GM23338 (cell line): ENCODE data around the gene RBPJL. TPM values are rescaled to one million over a fixed set of nuclear protein-coding genes. Genes with fewer than 3 reads are reported as not detected.

Experiments used
- ATAC-seq: fragments of 200-7000 bp; cut with Tn5 transposase; 3 replicates; pipeline ENCODE4 v1.9.1; 2020
- DNase-seq: peaks from one replicate; pipeline ENCODE4 v3.0.0-alpha.2; 2015; ENCODE audit warnings: low spot score
- H2AFZ ChIP-seq: fragments of 200-600 bp; sonication (generic); 2 replicates; pipeline ENCODE4 v1.8.0; 2016; ENCODE audit warnings: antibody characterized with exemption, mild to moderate bottlenecking, moderate library complexity
- H3F3A ChIP-seq: fragments of 200-600 bp; sonication (generic); replicated peaks from 2 replicates; pipeline ENCODE4 v1.8.0; 2017; ENCODE audit warnings: antibody characterized with exemption, mixed run types, low read depth
- H3K27ac ChIP-seq: fragments of 200-600 bp; sonication (generic); 2 replicates; pipeline ENCODE4 v1.6.1; 2016; ENCODE audit warnings: low read depth
- H3K27me3 ChIP-seq: fragments of 200-600 bp; sonication (generic); 2 replicates; pipeline ENCODE4 v1.8.0; 2016; ENCODE audit warnings: mild to moderate bottlenecking, mixed run types, moderate library complexity; ENCODE audit not compliant: insufficient read depth
- H3K36me3 ChIP-seq: fragments of 200-600 bp; sonication (generic); 2 replicates; pipeline ENCODE4 v1.8.0; 2016; ENCODE audit warnings: mild to moderate bottlenecking; ENCODE audit not compliant: insufficient read depth
- H3K4me1 ChIP-seq: fragments of 200-600 bp; sonication (generic); 2 replicates; pipeline ENCODE4 v1.8.0; 2016; ENCODE audit warnings: mild to moderate bottlenecking, moderate library complexity; ENCODE audit not compliant: insufficient read depth
- H3K4me2 ChIP-seq: fragments of 200-600 bp; sonication (generic); 2 replicates; pipeline ENCODE4 v1.7.1; 2017; ENCODE audit warnings: mixed run types
- H3K4me3 ChIP-seq: fragments of 200-600 bp; sonication (generic); 2 replicates; pipeline ENCODE4 v1.6.1; 2016; ENCODE audit warnings: mixed run types
- H3K79me2 ChIP-seq: fragments of 200-600 bp; sonication (generic); replicated peaks from 2 replicates; pipeline ENCODE4 v1.8.0; 2017; ENCODE audit warnings: mild to moderate bottlenecking; ENCODE audit not compliant: insufficient read depth
- H3K9me2 ChIP-seq: fragments of 200-600 bp; sonication (generic); 2 replicates; pipeline ENCODE4 v1.8.0; 2017; ENCODE audit not compliant: insufficient read depth
- H4K20me1 ChIP-seq: fragments of 200-600 bp; sonication (generic); replicated peaks from 2 replicates; pipeline ENCODE4 v1.8.0; 2017; ENCODE audit warnings: mild to moderate bottlenecking; ENCODE audit not compliant: insufficient read depth
- H3K27ac Mint-ChIP-seq: 2 replicates; pipeline ENCODE4 v1.8.0; 2020; ENCODE audit warnings: inconsistent platforms, mild to moderate bottlenecking, moderate library complexity, mixed read lengths
- H3K27me3 Mint-ChIP-seq: 3 replicates; pipeline ENCODE4 v1.8.0; 2022; ENCODE audit warnings: low read depth, mild to moderate bottlenecking, moderate library complexity, mixed read lengths, inconsistent platforms; ENCODE audit not compliant: insufficient read depth, poor library complexity
- H3K36me3 Mint-ChIP-seq: 3 replicates; pipeline ENCODE4 v1.8.0; 2021; ENCODE audit warnings: low read depth, mild to moderate bottlenecking, inconsistent platforms, moderate library complexity, mixed read lengths
- H3K4me1 Mint-ChIP-seq: 3 replicates; pipeline ENCODE4 v1.8.0; 2020; ENCODE audit warnings: mild to moderate bottlenecking, inconsistent platforms, mixed read lengths
- H3K4me3 Mint-ChIP-seq: 3 replicates; pipeline ENCODE4 v1.8.0; 2021; ENCODE audit warnings: moderate library complexity, mild to moderate bottlenecking, inconsistent platforms, mixed read lengths
- H3K9me3 Mint-ChIP-seq: 3 replicates; pipeline ENCODE4 v1.8.0; 2020; ENCODE audit warnings: moderate library complexity, mild to moderate bottlenecking, inconsistent platforms, mixed read lengths
- CREB1 ChIP-seq: fragments of 250-450 bp; sonication (Bioruptor Pico); IDR thresholded peaks from 2 replicates; pipeline ENCODE4 v1.5.0; 2020; ENCODE audit warnings: low read depth, mild to moderate bottlenecking, moderate library complexity
- EZH2 ChIP-seq: fragments of 200-600 bp; sonication (generic); IDR thresholded peaks from one replicate; pipeline ENCODE4 v1.8.0; 2017; ENCODE audit warnings: antibody characterized with exemption, mild to moderate bottlenecking, low read depth; ENCODE audit not compliant: unreplicated experiment
- EZH2phosphoT487 ChIP-seq: fragments of 200-600 bp; sonication (generic); IDR thresholded peaks from one replicate; pipeline ENCODE4 v1.8.1; 2018; ENCODE audit warnings: antibody characterized with exemption; ENCODE audit not compliant: unreplicated experiment
- JUNB ChIP-seq: IDR thresholded peaks from one replicate; pipeline ENCODE4 v1.6.1; 2016; ENCODE audit warnings: antibody characterized with exemption; ENCODE audit not compliant: unreplicated experiment
- NANOG ChIP-seq: IDR thresholded peaks from 2 replicates; pipeline ENCODE4 v1.6.1; 2016; ENCODE audit warnings: antibody characterized with exemption, borderline replicate concordance
- POLR2AphosphoS5 ChIP-seq: IDR thresholded peaks from 2 replicates; pipeline ENCODE4 v1.6.1; 2016; ENCODE audit warnings: antibody characterized with exemption, low read depth
- STAT1 ChIP-seq: IDR thresholded peaks from one replicate; pipeline ENCODE4 v1.6.1; 2016; ENCODE audit warnings: antibody characterized with exemption; ENCODE audit not compliant: unreplicated experiment
- ZNF114 ChIP-seq: fragments of 250-450 bp; sonication (Bioruptor Pico); IDR thresholded peaks from 2 replicates; pipeline ENCODE4 v1.5.0; 2020; ENCODE audit warnings: mild to moderate bottlenecking, moderate library complexity
- ZNF331 ChIP-seq: fragments of 250-450 bp; sonication (Bioruptor Pico); IDR thresholded peaks from 2 replicates; pipeline ENCODE4 v1.5.0; 2020; ENCODE audit warnings: low read depth, mild to moderate bottlenecking, moderate library complexity
- polyA plus RNA-seq: library from polyadenylated mRNA; unstranded; fragments of >200 nt; fragmentation: Nextera tagmentation; extraction: Ambion mirVana; gene quantifications from 2 replicates; pipeline ENCODE4 v1.2.1, GENCODE V29; 2016
- total RNA-seq: library from RNA; depleted of rRNA; stranded (reverse); fragments of >200 nt; shearing (Covaris generic); gene quantifications from 2 replicates; pipeline ENCODE4 v1.2.3, GENCODE V29; 2014
- TF ChIP-seq, protein P1 (sequence below): IDR thresholded peaks from 2 replicates; pipeline ENCODE4 v1.6.1; 2016; ENCODE audit warnings: antibody characterized with exemption
- TF ChIP-seq, protein P2 (sequence below): IDR thresholded peaks from one replicate; pipeline ENCODE4 v1.6.1; 2018; ENCODE audit warnings: antibody characterized with exemption; ENCODE audit not compliant: unreplicated experiment
- TF ChIP-seq, protein P3 (sequence below), 2 experiments: fragments of 200-600 bp in 1 of 2; sonication (generic) in 1 of 2; conservative IDR thresholded peaks; 2 replicates each; pipeline versions ENCODE4 v1.5.1 to v1.6.1; 2016 to 2017; ENCODE audit warnings: antibody characterized with exemption in 2 of 2, low read depth in 2 of 2, mild to moderate bottlenecking in 2 of 2, moderate library complexity in 1 of 2
- TF ChIP-seq, protein P4 (sequence below): fragments of 250-450 bp; sonication (Bioruptor Pico); IDR thresholded peaks from 2 replicates; pipeline ENCODE4 v1.5.0; 2020; ENCODE audit warnings: mild to moderate bottlenecking, moderate library complexity

The RBPJL gene
- total and polyA plus RNA-seq, 2 experiments from 2014 or later = 0.44 to 0.66 TPM

DNA sequence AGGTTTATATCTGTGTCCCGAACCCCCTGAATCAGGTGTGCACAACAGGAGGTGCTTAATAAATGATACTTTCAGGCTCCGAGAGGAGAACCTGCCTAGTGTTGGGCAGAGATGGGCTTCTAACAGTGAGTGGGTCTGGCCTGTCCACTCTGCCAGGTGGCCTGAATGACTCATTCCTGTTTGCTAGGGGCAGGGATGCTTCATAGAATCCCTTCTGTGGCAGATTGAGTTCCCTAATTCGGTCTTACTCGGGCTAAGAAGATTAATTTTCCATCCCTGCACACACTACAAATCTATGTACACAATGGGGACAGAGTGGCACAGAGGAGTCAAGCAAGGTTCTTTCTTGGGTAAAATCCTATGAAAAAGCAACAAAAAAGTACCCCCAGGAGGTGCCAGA, 21.8 kb downstream of the RBPJL start:
- Mint-ChIP-seq H3K4me1 (peaks cover 5% of the 10 kb centered on the region; the same call in 2 of the 3 replicates), H3K27ac (no peak overlapping the region), H3K27me3 (peaks cover 2% of the 10 kb centered on the region), H3K36me3 (peaks cover 56% of the 10 kb centered on the region), H3K9me3 (no peaks in the 10 kb centered on the region), H3K4me3 (no peak overlapping the region)
- Histone ChIP-seq H3K4me2 (no peak overlapping the region), H2AFZ (no peak overlapping the region), H4K20me1 (no peaks in the 10 kb centered on the region), H3K4me1 (no peaks in the 10 kb centered on the region), H3K4me3 (no peak overlapping the region), H3K79me2 (no peaks in the 10 kb centered on the region), H3F3A (no peaks in the 10 kb centered on the region), H3K27me3 (no peaks in the 10 kb centered on the region), H3K27ac (no peak overlapping the region), H3K36me3 (peaks cover 8% of the 10 kb centered on the region; the same call in 1 of the 2 replicates), H3K9me2 (no peaks in the 10 kb centered on the region)
- ATAC-seq = no peak
- DNase-seq = no peak
- TF ChIP-seq ZNF114 (CRISPR knock-in tag) = no peak
- TF ChIP-seq NANOG = no peak
- TF ChIP-seq, protein P1, sequence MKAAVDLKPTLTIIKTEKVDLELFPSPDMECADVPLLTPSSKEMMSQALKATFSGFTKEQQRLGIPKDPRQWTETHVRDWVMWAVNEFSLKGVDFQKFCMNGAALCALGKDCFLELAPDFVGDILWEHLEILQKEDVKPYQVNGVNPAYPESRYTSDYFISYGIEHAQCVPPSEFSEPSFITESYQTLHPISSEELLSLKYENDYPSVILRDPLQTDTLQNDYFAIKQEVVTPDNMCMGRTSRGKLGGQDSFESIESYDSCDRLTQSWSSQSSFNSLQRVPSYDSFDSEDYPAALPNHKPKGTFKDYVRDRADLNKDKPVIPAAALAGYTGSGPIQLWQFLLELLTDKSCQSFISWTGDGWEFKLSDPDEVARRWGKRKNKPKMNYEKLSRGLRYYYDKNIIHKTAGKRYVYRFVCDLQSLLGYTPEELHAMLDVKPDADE = no peak
- TF ChIP-seq ZNF331 (CRISPR knock-in tag) = no peak
- TF ChIP-seq, protein P2, sequence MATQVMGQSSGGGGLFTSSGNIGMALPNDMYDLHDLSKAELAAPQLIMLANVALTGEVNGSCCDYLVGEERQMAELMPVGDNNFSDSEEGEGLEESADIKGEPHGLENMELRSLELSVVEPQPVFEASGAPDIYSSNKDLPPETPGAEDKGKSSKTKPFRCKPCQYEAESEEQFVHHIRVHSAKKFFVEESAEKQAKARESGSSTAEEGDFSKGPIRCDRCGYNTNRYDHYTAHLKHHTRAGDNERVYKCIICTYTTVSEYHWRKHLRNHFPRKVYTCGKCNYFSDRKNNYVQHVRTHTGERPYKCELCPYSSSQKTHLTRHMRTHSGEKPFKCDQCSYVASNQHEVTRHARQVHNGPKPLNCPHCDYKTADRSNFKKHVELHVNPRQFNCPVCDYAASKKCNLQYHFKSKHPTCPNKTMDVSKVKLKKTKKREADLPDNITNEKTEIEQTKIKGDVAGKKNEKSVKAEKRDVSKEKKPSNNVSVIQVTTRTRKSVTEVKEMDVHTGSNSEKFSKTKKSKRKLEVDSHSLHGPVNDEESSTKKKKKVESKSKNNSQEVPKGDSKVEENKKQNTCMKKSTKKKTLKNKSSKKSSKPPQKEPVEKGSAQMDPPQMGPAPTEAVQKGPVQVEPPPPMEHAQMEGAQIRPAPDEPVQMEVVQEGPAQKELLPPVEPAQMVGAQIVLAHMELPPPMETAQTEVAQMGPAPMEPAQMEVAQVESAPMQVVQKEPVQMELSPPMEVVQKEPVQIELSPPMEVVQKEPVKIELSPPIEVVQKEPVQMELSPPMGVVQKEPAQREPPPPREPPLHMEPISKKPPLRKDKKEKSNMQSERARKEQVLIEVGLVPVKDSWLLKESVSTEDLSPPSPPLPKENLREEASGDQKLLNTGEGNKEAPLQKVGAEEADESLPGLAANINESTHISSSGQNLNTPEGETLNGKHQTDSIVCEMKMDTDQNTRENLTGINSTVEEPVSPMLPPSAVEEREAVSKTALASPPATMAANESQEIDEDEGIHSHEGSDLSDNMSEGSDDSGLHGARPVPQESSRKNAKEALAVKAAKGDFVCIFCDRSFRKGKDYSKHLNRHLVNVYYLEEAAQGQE = no peak
- TF ChIP-seq EZH2 = no peak
- TF ChIP-seq POLR2AphosphoS5 = no peak
- no peak for TF ChIP-seq CREB1
- TF ChIP-seq, protein P3, sequence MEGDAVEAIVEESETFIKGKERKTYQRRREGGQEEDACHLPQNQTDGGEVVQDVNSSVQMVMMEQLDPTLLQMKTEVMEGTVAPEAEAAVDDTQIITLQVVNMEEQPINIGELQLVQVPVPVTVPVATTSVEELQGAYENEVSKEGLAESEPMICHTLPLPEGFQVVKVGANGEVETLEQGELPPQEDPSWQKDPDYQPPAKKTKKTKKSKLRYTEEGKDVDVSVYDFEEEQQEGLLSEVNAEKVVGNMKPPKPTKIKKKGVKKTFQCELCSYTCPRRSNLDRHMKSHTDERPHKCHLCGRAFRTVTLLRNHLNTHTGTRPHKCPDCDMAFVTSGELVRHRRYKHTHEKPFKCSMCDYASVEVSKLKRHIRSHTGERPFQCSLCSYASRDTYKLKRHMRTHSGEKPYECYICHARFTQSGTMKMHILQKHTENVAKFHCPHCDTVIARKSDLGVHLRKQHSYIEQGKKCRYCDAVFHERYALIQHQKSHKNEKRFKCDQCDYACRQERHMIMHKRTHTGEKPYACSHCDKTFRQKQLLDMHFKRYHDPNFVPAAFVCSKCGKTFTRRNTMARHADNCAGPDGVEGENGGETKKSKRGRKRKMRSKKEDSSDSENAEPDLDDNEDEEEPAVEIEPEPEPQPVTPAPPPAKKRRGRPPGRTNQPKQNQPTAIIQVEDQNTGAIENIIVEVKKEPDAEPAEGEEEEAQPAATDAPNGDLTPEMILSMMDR (conservative IDR thresholded peaks at IDR 0.05; ENCODE audit: low read depth in 2 of 2) = no peak
- TF ChIP-seq STAT1 = no peak
- TF ChIP-seq EZH2phosphoT487 = no peak
- TF ChIP-seq, protein P4, sequence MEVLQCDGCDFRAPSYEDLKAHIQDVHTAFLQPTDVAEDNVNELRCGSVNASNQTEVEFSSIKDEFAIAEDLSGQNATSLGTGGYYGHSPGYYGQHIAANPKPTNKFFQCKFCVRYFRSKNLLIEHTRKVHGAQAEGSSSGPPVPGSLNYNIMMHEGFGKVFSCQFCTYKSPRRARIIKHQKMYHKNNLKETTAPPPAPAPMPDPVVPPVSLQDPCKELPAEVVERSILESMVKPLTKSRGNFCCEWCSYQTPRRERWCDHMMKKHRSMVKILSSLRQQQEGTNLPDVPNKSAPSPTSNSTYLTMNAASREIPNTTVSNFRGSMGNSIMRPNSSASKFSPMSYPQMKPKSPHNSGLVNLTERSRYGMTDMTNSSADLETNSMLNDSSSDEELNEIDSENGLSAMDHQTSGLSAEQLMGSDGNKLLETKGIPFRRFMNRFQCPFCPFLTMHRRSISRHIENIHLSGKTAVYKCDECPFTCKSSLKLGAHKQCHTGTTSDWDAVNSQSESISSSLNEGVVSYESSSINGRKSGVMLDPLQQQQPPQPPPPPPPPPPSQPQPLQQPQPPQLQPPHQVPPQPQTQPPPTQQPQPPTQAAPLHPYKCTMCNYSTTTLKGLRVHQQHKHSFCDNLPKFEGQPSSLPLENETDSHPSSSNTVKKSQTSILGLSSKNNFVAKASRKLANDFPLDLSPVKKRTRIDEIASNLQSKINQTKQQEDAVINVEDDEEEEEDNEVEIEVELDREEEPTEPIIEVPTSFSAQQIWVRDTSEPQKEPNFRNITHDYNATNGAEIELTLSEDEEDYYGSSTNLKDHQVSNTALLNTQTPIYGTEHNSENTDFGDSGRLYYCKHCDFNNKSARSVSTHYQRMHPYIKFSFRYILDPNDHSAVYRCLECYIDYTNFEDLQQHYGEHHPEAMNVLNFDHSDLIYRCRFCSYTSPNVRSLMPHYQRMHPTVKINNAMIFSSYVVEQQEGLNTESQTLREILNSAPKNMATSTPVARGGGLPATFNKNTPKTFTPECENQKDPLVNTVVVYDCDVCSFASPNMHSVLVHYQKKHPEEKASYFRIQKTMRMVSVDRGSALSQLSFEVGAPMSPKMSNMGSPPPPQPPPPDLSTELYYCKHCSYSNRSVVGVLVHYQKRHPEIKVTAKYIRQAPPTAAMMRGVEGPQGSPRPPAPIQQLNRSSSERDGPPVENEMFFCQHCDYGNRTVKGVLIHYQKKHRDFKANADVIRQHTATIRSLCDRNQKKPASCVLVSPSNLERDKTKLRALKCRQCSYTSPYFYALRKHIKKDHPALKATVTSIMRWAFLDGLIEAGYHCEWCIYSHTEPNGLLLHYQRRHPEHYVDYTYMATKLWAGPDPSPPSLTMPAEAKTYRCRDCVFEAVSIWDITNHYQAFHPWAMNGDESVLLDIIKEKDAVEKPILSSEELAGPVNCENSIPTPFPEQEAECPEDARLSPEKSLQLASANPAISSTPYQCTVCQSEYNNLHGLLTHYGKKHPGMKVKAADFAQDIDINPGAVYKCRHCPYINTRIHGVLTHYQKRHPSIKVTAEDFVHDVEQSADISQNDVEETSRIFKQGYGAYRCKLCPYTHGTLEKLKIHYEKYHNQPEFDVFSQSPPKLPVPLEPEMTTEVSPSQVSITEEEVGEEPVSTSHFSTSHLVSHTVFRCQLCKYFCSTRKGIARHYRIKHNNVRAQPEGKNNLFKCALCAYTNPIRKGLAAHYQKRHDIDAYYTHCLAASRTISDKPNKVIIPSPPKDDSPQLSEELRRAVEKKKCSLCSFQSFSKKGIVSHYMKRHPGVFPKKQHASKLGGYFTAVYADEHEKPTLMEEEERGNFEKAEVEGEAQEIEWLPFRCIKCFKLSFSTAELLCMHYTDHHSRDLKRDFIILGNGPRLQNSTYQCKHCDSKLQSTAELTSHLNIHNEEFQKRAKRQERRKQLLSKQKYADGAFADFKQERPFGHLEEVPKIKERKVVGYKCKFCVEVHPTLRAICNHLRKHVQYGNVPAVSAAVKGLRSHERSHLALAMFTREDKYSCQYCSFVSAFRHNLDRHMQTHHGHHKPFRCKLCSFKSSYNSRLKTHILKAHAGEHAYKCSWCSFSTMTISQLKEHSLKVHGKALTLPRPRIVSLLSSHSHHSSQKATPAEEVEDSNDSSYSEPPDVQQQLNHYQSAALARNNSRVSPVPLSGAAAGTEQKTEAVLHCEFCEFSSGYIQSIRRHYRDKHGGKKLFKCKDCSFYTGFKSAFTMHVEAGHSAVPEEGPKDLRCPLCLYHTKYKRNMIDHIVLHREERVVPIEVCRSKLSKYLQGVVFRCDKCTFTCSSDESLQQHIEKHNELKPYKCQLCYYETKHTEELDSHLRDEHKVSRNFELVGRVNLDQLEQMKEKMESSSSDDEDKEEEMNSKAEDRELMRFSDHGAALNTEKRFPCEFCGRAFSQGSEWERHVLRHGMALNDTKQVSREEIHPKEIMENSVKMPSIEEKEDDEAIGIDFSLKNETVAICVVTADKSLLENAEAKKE (CRISPR knock-in tag) = no peak
- TF ChIP-seq JUNB = no peak
